HCEC 1CT (cell line): ENCODE measurements around the gene CRYBA2.

Source experiments
- DNase-seq: peaks from one replicate; pipeline ENCODE4 v3.0.0-alpha.2; 2017

Gene CRYBA2

DNA sequence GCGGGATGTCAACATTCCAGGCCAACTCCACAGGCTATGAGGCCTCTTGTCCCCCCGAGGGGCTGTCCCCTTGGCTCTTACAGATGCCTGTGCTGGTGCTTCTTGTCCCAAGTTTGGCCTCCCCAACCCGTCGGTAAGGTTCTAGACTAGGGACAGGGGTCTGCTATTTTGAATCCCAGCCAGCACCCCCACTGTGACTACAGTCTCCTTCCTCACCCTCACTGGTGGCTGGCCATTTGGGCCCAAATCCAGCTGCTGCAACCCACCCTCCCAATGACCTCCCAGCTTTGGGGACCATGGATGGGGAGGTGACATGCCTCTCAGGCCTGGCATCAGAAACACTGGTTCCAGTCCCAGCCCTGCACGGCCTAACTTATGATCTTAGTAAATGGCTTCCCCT, 29.4 kb upstream of the CRYBA2 start:
- DNase-seq, result no peak

DNA sequence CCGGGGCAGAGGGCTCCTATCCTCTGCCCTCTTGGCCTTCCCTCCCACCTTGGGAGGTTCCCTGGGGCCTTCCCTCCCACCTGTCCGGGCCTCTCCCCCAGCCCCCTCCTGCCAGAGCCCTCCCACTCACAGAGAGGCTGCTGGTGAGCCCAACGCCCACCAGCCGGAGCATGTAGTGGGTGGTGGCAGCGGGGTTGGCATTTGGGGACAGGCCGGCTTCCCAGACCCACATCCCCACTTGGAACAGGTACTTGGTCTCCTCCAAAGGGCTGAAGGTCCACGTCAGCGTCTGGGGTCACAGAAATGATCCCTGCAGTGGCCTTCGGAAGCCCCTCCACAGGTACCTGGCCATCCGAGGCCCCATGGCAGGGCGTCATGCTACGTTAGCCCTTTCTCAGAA, 28.8 kb upstream of the CRYBA2 start:
- DNase-seq, result no peak

DNA sequence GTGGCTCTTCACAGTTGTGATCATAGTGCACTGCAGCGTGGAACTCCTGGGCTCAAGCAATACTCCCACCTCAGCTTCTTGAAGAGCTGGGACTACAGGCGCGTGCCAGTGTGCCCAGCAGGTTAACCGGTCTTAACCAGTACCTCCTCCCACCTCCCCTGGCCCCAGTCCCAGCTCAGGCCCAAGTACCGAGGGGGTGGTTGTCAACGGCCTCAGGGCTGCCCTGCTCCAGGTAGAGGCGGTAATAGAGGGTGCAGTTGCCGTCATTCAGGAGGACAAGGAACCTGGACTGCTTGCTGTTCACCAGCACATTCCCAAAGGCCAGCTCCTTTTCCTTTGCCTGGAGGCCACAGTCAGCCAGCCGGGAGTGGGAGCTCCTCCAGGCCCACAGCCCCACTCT, 28.4 kb upstream of the CRYBA2 start:
- no peak for DNase-seq

DNA sequence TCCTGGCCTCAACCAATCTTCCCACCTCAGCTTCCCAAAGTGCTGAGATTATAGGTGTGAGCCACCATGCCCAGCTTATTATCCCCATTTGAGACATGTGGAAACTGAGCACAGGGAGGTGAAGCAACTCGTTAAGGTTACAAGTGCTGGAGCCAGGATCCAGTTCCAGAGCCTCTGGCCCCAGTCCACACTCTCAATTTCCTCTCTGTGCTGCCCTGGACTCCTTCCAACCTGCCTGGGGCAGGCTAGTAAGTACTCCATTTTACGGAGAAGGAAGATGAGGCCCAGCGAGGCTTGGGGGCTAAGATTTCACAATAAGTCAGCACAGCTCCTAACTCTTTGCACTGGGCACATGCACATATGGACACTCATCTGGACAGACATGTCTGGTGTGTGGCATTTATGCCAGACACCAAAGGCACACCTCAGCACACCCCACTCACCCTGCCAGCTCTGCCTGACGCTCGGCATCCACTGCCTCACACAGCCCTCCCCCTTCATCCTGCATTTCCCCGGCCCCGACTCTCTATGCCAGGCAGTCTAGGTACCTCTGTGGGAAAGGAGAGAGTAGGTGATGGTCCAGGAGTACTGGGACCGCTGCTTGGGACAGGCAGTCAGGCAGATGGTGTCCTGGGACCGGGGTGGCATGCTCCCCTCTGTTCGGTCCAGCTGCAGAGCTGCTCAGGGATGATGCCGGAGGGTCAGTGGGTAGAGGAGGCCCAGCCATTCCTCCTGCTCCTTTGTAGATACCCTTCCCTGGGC, 27.6 kb upstream of the CRYBA2 start:
- DNase-seq, result no peak

DNA sequence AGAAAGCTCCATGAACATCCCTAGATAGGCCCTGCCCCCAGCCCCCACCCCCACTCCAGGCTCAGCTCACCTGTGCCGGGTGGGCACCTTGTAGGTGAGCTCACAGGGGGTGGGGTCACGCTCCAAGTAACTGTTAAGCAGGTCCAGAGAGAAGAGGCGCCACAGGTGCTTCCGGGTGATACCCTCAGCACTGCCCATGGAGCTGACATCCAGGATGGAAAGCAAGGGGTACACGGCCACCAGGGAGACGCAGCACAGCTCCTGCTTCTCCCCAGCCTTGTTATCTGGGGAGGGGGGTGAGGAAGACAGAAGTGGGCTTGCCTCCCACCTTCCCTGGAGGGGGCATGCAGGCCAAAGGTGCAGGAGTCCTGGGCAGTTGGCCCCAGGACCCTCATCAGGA, 26.2 kb upstream of the CRYBA2 start:
- DNase-seq, result no peak

DNA sequence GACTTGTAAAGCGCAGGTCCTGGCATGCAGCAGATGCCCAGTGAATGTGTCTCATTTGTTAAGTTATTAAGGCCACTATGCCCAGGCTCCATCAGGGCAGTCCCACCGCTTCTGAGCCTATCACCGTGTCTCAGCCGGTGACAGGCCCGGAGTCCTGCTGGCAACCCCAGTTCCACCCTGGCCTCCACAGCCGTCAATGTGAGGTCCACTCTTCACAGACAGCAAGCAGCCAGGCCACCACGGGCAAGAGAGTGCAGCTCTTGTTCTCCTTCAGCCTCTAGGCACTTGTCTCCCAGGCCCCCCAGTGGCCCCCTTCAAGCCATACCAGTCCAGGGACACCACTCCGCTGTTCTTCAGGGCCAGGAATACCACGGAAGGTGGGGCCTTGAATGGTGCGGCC, 25.5 kb upstream of the CRYBA2 start:
- no peak for DNase-seq

DNA sequence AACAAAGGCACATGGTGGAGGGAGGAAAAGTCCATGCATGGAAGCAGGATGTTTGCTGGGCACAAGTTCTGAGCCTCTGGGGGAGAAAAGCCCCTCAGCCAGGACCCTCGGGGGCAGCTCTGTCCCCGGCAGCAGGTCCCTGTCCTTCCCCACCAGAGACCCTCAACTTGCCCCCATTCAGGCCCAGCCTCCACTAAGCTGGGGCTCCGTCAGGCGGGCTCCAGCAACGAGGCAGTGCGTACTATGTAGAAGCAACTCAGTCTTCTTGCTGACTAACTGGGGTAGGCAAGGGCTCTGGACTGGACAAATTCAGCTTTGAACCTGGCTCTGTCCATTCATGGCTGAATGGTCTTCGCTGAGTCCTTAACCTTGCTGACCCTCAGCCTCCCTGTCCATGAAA, 25.1 kb upstream of the CRYBA2 start:
- DNase-seq, result no peak

DNA sequence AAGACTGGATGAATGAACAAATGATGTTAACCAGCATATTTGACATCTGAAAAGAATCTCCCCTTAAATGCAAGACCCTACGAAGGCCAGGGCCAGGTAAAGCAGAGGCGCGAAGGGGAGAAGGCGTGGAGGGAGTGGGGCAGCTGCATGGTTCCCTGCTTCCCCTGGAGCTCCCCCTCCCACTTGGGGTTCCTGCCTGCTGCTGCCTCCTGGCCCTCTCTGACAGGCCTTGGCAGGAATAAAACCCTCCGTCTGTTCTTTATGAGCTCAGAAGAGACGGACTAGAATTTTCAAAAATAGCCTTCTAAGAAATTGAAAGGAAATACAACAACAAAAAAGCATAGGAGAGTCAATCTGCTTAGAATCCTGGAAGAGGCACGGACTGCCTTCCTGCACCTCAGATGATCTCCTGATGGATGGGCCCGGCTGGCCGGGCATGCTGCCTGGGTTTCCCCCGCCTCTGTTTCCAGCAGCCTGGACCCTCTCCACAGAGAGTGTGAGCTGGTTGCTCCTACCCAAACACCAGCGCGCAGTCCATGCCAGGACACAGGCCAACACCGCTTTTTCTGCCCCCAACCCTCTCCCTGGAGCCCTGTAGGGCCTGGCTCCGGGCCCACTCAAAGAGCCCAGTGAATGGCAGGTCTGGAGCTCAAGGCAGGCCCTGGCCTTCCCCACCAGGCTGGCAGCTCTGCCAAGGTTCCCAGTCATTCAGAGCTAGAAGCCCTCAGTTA, 24.1 kb upstream of the CRYBA2 start:
- no peak for DNase-seq

DNA sequence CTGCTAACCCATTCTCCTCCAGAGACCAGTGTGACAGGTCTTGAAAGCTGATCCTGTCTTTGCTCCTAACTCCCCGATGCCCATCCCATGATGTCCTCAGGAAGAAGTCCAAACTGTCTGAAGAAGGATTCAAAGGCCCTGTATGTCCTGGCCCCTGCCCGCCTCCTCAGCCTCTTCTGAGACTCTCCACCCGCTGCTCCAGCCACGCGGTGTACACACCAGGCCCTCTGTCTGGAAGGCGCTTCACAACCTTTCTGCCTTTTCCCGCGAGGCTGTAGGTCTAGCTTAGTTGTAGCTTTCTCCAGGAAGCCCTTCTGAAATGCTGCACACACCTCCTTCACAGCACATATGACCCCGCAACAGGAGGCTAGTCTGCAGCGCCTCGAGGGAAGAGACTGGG, 23.5 kb upstream of the CRYBA2 start:
- no peak for DNase-seq

DNA sequence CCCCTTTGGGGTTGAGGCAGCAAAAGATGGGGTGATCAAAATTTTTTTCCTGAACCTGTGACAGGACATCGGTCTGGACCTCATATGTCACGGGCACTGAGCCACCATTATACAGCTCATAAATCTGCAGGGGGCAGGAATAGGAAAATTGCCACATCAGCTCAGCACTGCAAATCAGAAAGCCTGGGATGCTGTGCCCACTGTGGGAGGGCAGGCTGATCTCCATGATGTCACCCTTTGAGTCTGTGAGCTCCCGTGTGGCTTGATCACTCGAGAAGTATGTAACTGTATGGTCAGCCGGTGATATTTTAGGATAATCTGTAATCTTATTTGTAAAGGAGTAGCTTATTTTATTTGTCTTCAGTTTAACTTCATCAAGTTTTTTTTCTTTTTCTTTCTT, 17.7 kb upstream of the CRYBA2 start:
- no peak for DNase-seq

DNA sequence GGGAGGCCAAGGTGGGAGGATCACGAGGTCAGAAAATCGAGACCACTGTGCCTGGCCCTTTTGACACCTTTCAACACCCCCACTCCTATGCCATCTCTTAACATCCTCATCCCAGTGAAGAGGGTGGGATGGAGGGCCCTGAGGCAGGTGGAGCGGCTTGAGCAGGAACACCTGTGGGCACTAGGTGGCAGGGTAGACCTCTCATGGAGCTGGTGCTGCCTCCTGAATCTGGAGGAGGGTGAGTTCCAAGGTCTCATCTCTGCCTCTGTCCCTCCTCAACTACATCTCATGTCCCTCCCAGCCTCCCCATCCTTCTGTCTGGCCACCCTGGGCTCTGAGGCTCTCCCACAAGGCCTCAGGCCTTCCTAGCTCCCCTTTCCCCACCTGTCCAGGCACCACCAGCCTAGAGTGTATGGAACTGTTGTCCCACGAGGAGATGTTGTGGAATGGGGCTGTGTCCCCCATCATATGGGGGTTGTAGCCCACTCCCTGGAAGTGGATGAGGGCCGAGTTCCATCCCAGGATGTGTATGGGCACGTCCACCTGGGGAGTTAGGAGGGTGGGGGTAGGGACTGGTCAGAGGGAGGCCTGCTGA, 17.0 kb upstream of the CRYBA2 start:
- no peak for DNase-seq

DNA sequence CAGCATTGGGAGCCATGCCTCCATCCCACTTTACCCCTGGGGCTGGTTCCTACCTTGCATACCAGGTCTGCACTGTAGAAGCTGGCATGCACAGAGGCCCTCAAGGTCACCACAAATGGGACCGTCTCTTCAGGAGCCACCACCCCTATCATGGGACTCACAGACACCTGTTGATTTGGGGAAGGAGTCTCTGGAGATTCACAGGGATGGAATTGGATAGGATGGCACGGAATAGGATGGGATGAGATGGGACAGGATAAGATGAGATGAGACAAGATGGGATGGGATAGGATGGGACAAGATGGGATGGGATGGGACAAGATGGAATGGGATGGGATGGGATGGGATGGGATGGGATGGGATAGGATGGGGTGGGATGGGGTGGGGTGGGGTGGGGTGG, 16.1 kb upstream of the CRYBA2 start:
- DNase-seq, result no peak

DNA sequence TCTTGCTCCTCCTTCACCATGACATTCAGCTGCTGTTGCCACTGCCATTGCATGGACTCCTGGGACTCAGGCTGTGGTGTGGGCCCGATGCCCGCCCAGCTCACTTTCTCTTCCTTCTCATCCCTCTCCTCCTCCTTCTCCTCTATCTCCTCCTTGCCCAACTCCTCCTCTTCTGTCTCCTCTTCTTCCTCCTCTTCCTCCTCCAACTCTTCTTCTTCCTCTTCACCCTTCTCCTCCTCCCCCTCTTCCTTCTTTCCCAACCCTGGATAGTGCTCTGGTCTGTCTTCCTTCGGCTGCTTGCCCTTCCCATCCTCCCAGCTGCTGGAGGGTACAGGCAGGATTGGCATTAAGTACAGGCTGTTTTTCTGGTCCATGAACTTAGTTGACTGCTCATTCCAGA, 10.8 kb upstream of the CRYBA2 start:
- DNase-seq, result no peak

DNA sequence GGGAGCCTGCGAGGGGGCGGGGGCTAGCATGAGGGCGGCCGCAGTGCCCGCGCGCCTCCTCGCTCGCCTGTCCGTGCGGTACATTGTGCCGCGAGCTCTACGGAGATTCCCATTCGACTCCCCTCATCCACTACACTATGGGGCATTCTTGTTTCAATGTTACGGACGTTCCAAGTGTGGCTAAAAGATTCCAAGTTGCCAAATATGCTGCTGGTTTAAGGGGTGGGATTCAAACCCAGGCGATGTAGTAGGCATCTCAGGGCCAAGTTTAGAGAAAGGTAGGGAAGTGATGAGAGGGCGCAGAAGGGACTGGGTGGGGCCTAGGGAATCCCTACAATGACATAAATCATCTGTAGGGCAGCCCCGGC, 10.0 kb upstream of the CRYBA2 start:
- DNase-seq, result no peak

DNA sequence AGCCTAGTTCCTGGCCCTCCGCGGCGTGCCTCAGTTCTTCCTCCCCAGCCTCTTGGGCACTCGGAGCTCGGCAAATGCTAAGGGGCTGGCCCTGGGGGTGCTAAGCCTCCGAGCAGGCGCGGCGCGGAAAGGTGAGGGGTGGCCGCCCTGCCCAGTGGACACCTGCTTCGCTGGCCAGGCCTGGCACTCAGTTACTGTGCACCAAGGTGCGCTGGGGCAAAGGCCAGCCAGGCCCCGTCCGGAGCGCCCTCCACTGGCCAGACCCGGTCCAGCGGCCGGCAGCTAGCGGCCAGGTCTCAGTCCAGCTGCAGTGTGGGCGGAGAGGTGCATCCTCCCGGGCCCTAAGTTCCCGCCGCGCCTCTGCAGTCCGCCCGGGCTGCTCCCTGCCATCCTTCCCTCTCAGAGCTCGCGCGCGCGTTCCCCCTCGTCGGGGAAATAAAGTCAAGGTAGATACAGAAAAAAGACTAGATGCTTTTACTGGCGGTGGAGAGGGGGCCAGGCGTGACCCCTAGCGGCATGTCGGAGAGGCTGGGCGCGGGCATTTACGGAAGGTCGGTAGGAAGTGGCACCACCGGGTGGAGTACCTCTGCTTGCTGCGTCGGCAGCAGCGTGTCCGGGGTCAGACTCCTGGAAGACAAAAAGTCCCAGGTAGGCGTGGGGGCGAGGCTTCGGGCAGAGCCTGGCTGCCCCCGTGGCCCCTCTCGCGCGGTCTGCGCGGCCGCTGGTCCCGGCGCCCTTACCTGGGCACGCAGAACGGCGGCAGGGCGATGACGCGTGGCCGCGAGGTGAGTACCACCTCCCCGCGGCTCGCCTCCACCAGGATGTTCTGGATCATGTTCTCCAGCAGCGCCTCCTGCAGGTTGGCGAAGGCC, 9.4 kb upstream of the CRYBA2 start:
- DNase-seq, result no peak

DNA sequence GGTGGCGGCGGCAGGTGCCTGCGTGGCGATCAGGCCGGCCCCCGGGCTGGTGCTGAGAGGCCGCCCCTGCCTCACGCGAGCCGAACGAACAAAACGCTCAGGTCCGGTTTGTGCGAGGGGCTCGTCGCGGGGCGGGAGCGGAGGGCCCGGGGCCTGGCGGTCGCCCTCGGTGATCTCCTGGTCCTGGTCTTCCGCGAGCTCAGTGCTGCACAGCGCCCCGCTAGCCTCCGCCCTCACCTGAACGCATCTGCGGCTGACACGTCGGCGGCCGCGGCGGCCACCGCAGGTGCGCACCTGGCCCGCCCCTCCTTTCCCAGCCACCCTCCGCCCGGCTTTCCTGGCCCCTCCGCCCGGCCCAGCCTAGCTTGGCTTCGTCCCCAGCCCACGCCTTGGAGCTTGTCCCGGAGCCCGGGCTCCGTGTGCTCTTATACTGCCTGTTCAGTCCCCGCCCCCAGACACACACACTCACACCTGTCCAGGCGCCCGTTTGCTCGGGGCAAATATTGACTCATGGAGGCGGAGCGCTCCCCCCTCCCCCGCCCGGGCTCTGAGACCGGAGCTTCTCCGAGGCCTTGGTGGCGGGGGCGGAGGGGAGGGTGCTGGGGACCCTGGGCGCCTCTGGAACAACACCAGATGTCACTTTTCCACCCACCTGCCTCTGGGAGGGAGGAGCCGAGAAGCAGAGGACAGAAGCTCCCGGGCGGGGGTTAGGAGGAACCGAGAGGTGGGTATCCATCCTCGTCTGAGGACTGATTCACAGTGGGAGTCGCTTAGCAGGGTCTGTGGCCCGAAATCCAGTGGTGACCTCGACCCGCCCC, 8.6 kb upstream of the CRYBA2 start:
- no peak for DNase-seq

DNA sequence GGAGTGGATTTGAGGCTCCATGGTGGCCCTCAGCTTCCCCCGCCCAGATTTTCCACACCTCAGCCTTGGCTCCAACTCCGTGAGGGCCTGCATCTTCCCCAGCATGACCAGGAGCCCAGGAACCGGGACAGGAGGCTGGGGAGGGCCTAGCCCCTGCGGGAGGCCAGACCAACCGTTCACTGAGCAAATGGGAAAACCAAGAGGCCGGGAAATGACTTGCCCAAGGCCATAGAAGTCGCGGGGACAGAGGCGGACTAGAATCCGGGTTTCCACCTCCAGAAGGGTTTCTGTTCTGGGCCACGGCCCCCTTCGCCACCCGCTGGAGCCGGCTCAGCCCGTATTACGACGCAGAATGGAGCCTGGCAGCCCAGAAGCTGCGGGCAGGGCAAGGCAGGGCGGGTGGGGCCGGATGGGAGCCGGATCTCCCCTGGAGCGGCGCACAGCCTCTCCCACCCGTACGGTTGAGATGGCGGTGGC, 7.9 kb upstream of the CRYBA2 start:
- no peak for DNase-seq

DNA sequence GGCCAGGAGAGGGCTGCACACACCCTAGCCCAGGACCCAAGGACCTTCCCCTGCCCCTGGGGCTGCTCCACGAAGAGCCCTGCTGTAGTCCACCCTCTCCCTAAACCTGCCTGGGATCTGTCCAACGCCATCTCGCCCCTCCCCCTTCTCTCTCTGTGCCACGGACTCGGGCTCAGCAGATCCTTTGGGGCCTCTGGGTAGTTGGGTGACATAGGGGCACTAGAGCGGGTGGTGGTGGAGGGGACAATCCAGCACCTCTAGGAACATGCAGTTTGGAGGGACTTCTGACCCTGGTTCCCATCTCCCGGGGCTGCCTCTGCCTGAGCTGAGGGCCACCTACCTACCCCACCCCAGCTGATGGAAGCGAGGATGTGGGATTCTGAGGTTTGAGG, 7.3 kb upstream of the CRYBA2 start:
- DNase-seq, result no peak

DNA sequence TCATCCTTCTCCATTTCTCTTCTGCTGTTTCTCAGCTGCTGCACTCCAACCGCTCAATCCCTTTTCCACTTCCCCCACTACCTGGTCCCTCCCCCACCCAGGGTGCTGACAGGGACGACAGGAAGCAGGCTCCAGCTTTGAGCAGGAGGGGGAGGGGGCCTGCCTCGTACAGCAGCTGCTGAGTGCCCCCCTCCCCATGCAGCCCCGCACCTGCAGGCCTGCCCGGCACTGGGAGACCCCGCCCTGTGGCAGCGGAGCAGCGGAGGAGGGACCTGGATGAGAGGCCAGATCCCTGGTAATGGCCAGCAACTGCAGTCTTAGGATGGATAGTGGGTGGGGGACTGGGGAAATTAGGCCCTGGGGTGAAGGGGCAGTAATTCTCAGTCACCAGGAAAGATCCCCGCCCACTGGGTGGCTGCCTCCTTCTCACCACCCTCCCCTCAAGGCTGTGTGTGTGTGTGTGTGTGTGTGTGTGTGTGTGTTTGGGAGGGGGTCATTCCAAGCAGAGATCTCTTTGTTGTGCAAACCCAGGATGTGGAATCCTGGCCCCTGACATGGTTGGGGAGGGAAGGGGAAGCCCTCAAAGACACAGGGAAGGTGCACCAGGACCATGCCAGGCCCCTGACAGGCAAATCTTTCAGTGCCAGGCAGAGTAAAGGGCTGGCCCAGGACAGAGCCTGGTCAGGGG, 6.8 kb upstream of the CRYBA2 start:
- DNase-seq, result no peak

DNA sequence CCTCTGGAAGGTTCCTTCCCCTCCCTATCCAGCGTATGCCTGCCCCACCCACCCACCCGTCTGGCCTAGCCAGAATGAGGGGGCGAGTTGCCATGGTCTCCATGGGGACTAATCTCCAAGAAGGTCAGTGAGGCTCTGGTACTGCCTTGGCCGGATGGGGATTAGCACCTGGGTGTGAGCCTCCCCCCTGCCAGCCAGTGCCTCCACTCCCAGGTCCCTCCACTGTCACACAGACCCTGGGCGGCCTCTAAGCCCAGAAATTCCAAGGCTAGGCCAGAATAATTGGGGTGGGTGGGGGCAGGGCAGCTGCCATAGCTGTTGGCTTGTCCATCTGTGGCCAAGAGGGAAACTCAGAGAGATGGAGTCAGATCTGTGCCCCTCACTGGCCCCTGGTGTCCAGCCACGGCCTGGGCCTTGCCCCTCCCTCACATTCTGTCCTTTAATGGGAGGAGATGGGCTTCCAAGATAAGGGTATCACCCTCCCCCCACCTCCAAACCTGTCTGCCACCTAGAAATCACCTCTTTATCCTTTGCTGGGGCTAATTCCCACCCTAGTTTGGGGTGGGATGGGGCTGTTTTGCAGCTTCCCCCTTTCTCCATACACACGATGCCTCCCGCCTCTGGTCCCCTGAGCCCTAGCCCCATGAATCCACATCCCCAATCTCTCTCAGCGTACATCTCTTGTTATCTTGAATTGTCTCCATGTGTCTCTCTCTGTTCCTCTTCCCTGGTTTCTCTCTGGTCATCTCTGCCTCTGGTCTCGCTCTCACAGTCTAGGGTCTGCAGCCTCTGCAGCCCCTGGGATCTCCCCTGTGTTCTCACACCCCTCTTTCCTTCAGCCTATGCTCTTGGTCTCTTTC, 6.0 kb upstream of the CRYBA2 start:
- no peak for DNase-seq
